DMS 273 (cell line): ENCODE results near the gene TIAM2.
A peak's percentile ranks its signal among the peaks of the same experiment; 100 is the strongest.
"Not testable (repeated sequence)": the region's sequence is repeated elsewhere in the genome, so short reads cannot be mapped to it uniquely, and the experiment has no call there.

Experiments used
- DNase-seq: peaks from one replicate; lab custom pipeline; 2025; ENCODE audit not compliant: unreplicated experiment; lab: John Stamatoyannopoulos, UW

Gene TIAM2

DNA sequence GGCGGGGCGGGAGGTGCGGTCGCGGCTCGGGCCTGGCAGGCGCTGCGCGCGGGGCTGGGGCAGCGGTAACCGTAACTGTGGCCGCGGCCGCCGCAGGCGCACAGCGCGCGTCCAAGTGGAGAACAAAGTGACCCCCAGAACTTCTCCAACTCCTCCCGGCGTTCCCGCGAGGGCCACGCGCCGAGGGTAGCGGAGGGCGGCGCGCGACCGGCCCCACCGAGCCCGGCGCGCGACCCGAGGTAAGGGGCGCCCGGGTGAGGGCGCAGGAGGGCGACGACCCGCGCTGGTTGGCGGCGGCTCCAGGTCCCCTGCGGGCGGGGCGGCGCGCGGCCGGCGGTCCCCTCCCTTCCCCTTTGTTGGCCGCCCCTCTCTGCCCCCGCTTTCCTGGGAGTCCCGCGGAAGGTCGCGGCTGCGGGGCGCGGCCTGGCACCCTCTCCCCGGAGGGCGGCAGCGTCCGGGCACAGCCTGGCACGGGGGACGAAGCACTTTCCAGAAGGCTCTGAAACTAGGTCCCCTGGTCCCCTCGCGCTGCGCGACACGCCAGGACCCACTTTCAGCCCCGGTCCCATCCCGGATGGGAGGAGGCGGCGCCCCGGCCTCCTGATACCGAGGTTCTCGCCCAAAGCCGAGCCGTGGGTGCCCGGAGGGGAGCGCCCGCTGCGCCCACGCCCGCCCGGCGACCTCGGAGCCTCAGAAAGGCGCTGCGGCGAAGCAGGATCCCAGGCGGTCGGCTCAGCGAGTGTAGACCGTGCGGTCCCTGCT, at the start of gene TIAM2:
Gene TIAM2, plus strand, starts transcription at position 62 of the 762 bp plus-strand sequence. CDS start 133,909 bp downstream, outside the sequence.
- DNase-seq = peak; percentile 78

DNA sequence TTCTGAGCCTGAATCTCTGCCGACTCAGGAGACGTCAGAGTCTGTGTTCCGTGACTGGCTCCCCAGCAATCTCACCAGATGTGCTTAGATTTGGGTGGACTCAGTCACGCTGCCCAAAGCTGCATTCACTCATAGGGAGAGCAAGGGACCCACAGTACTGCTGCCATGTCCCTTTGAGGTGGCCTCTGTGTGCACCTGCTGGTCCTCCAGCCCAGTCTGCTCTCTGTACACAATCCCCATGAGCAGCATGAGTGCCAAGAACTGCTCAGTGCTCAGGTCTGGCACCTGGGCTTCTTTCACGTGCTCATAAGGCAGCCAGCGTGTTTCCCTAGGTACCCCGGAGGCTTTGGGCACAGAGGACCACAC, 44.2 kb upstream of the TIAM2 start:
- no peak for DNase-seq

GRCh38 chr6:154951345-154952200, 43.5 kb upstream of the TIAM2 start:
- no peak for DNase-seq

- DNase-seq = no peak
Measured at GRCh38 chr6:154953644-154954043, 41.5 kb upstream of the TIAM2 start.

GRCh38 chr6:154954347-154954746, 40.8 kb upstream of the TIAM2 start:
- peak; percentile 21 for DNase-seq

GRCh38 chr6:154956771-154957522, 38.2 kb upstream of the TIAM2 start:
- no peak for DNase-seq

DNA sequence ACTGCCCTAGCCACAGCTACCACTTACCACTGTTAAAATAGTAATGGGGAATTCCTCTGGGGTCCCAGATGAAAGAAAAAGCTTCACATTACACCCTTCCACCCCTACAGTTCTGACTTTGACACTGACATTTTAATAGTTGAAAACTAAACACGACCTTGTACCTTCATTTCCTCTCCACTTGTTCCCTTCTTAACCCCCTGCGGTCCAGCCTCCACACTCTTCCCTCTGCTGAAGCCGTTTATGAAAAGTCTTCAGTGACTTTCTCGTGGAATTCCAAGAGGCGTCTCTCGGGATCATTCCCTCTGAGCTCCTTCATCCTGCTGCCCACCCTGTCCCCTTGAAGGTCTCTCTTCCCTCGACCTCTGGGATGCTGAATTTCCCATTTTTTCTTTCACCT, 36.6 kb upstream of the TIAM2 start:
- no peak for DNase-seq

- peak; percentile 55 for DNase-seq
Measured at GRCh38 chr6:154960299-154960843, 34.7 kb upstream of the TIAM2 start.

- no peak for DNase-seq
Measured at GRCh38 chr6:154960854-154961530, 34.1 kb upstream of the TIAM2 start.

- DNase-seq = no peak
Measured at GRCh38 chr6:154962753-154963152, 32.4 kb upstream of the TIAM2 start.

DNA sequence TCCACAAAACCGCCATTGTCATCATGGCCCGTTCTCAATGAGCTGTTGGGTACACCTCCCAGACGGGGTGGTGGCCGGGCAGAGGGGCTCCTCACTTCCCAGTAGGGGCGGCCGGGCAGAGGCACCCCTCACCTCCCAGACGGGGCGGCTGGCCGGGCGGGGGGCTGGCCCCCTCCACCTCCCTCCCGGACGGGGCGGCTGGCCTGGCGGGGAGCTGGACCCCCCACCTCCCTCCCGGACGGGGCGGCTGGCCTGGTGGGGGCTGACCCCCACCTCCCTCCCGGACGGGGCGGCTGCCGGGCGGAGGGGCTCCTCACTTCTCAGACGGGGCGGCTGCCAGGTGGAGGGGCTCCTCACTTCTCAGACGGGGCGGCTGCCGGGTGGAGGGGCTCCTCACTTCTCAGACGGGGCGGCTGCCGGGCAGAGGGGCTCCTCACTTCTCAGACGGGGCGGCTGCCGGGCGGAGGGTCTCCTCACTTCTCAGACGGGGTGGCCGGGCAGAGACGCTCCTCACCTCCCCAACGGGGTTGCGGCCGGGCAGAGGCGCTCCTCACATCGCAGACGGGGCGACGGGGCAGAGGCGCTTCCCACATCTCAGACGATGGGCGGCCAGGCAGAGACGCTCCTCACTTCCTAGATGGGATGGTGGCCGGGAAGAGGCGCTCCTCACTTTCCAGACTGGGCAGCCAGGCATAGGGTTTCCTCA, 28.9 kb upstream of the TIAM2 start:
- not testable (repeated sequence) for DNase-seq

- no peak for DNase-seq
Measured at GRCh38 chr6:154969796-154970195, 25.3 kb upstream of the TIAM2 start.

DNA sequence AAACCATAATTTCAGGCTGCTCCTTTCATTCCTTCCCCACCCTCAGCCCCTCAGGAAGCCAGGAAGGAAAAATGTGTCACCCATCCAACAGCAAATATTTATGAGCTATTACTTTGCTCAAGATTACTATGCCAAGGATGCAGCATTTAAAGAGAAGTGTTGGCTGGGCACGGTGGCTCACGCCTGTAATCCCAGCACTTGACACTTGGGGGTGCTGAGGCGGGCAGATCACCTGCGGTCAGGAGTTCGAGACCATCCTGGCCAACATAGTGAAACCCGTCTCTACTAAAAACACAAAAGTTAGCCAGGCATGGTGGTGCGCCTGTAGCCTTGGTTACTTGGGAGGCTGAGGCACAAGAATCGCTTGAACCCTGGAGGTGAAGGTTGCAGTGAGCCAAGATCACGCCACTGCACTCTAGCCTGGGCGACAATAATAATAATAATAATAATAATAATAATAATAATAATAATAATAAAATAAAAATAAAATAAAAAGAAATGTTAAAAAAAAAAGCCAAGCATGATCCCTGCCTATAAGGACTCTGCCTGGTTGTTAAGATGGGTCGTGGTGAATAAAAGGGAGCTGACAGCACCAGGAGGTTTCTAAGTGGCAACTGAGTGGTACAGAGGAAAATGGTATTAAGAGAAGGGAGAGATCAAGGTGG, 20.5 kb upstream of the TIAM2 start:
- no peak for DNase-seq

DNA sequence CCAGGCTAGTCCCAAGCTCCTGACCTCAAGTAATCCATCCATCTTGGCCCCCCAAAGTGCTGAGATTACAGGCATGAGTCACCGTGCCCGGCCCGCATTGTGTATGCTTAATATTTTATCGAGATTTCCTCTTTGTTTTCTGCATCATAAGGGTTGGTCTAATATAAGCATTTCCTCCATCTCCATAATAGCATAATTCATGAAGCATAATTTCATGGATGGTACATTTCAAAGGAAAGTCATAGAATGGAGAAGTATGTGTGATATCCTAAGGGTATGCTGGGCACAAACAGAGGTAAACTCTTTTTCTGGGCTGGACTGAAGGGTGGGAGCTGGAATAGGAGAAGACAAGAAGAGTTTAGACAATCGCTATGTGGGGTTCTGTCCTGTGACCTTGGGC, 17.5 kb upstream of the TIAM2 start:
- DNase-seq = no peak

DNA sequence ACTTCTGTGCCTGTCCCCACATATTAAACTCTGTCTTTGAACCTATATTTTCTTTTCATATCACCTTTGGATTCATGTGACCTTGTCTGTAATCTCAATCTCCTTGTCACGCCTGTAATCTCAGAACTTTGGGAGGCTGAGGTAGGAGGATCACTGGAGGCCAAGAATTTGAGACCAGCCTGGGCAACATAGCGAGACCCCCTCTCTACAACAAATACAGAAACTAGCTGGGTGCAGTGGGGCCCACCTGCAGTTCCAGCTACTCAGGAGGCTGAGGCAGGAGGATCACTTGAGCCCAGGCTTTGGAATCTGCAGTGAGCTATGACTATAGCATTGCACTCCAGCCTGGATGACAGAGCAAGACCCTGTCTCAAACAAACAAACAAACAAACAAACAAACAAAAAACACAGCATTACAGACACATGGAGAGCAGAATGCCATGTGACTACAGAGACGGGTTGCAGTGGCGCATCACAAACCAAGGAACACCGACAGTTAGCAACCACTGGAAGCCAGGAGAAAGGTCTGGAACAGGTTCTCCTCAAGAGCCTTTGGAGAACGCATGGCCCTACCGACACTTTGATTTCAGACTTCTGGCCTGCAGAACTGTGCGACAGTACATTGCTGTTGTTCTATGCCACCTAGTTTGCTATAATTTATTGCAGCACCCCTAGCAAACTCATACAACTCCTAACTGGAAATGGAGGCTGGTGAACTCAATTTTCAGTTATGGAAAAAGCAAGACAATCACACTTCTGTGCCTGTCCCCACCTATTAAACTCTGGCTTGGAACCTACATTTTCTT, 14.6 kb upstream of the TIAM2 start:
- DNase-seq = no peak

- DNase-seq = no peak
Measured at GRCh38 chr6:154981079-154981870, 13.8 kb upstream of the TIAM2 start.

DNA sequence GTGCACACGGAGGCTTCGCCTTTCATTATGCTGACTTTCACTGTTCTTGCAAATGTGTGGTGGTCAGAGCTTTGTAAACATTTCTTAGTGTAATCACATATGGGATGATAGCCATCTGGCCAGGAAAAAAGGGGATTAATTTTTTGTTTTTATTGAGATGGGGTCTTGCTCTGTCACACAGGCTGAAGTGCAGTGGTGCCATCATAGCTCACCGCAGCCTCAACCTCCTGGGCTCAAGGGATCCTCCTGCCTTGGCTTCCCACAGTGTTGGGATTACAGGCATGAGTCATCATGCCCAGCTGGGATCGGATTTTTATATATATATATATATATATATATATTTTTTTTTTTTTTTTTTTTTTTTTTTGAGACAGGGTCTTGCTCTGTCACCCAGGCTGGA, 11.0 kb upstream of the TIAM2 start:
- peak; percentile 61 for DNase-seq

- peak; percentile 35 for DNase-seq
Measured at GRCh38 chr6:154986787-154987235, 8.3 kb upstream of the TIAM2 start.
